Measurements from ENCODE around the gene DPEP2.
"Not testable (repeated sequence)": the region's sequence is repeated elsewhere in the genome, so short reads cannot be mapped to it uniquely, and the experiment has no call there.

The DPEP2 gene

GRCh38 chr16:67954421-67955196 lies 44.7 kb downstream of the DPEP2 start:
- DNase-seq (ENCODE audit: low spot score) = no peak

DNA sequence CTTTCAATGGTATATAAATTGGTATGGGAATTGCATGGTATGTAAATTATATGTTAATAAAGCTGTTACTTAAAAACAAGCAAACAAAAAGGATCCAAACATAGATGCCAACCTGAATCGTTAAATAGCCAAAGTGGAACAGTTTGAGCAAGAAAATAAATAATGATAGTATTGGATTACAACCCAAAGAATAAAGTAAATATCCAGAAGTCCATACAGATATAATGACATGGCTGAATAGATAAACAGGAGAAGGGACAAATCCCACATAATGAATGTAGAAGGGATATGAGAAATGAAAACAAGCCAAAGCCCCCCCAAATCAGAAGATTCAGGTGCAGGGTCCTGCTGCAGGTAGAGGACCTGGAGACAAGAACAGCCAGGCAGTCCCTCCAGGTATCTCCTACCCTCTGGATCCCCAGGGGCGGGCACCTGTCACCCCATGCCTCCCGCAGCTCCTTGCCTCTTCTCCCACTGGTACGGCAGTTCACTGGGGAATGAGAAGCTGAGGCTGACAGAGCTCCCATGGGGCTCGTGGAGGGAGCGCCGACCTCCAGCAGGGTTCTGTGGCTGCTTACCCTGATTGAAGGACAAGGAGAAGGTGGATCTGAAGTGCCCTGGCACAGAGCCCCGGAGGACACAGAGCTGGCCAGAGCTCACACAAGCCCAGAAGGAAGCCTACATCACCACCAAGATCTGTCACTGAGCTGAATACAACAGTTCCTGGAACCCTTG lies 45.5 kb downstream of the DPEP2 start:
- DNase-seq (ENCODE audit: low spot score) = no peak

DNA sequence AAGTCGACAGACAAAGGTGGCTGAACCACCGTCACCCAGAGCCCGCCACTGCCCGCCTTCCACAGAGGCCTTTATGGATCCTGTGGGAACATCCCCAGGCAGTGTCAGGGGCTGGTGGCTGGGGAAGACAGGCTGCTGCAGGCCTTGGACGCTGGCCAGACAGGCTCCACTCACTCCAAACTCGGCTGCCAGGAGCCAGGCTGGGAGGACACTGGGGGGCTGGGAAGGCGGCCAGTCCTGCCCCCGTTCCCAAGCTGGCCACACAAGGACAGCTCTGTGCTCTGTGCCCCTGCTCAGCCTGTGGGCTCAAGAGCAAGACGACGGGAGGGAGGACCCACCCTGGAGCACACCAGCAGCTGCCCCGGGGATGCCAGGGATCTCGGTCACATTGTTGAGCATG lies 47.8 kb downstream of the DPEP2 start:
- no peak for DNase-seq (ENCODE audit: low spot score)

- no peak for DNase-seq (ENCODE audit: low spot score)
These were observed 48.9 kb downstream of the DPEP2 start for GRCh38 chr16:67950335-67950843.

GRCh38 chr16:67949645-67950044 lies 49.6 kb downstream of the DPEP2 start:
- DNase-seq (ENCODE audit: low spot score) = no peak

GRCh38 chr16:67948015-67948414 lies 51.3 kb downstream of the DPEP2 start:
- DNase-seq (ENCODE audit: low spot score) = no peak

DNA sequence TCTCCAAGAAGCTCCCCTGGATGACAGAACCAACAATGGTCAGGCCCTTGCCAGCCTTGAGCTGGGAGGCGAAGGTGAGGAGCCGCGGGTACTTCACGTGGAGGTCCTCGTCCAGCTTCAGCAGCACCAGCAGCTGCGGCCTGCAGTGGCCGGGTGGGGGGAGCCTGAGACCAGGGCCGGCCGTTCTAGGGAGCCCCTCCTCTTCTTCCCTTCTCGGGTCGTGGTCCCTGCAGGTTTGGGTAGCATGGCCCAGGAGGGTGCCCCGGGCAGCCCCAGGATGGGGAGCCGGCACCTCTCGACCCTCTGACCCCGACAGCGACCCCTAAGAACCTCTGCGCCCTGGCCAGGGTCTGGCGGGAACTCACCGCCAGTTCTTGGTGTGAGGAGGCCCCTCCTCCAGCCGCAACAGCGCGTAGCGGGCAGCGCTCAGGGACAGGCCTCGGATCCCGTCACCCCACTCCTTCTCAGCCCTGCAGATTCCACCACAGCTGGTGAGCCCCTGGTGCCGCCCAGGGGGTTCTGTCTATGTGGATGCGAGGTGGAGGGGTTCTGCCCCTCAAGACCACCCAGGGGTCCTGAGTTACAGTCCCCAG lies 52.2 kb downstream of the DPEP2 start:
- DNase-seq (ENCODE audit: low spot score) = no peak

GRCh38 chr16:67946128-67946569 lies 53.1 kb downstream of the DPEP2 start:
- DNase-seq (ENCODE audit: low spot score) = no peak

DNA sequence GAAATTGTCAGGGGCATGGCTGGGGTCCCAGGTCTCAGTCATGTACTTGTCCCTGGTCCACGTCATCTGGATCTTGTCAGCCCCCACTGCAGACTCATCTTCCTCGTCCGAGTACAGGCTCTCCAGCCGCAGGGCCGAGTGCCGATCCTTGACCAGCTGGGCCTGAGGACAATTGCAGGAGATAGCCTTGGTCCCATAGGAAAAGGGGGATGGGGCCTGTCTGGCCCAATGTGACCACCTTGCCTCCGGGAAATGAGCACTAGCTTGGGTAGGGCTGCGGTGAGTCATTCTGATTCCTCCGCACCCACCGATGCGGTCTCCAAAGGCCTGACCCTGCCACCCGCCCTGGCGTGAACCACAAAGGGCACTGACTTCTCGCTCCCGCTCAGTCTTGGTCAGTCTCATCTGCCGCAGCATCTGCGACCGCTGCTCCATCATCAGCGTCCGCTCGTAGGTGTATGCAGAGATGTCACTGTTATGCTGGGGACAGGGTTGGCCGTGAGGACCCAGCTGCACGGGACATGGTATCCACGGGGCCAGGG lies 53.8 kb downstream of the DPEP2 start:
- DNase-seq (ENCODE audit: low spot score) = no peak

DNA sequence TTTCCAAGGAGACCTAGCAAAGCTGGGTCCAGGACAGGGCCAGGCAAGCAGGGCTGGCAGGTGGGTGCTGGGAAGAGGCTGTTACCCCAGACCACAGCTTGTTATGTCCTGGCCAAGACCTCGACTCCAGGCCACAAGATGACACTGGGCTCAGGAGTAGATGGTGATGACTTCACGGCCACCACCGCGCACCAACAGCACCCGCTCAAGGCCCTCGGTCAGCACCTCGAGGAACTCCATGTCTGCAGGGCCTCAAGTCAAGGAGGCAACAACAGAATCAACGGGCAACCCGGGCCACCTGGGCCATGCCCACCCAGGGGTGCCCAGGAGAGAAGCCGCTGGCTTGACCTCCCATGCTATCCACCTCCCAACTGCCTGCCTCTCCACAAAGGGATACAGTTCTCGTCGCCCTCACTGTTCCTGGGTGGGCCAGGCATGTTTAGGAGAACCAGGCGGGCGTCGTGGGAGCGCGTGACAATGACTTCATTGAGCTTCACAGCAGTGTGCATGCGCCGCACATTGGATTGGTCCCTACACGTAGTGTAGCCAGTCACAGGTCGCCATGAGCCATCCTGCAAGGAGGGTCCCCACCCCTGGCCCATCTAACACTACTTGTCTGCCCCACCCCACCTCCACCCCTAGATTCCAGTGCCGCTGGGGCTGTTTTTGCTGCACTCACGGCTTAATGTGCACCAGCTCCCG lies 54.4 kb downstream of the DPEP2 start:
- no peak for DNase-seq (ENCODE audit: low spot score)

GRCh38 chr16:67943619-67944504 lies 55.4 kb downstream of the DPEP2 start, which contains the start of gene LCAT:
TSS of gene LCAT (minus strand) at chr16:67944120. CDS start at chr16:67944101, 19 bp downstream.
- no peak for DNase-seq (ENCODE audit: low spot score)

DNA sequence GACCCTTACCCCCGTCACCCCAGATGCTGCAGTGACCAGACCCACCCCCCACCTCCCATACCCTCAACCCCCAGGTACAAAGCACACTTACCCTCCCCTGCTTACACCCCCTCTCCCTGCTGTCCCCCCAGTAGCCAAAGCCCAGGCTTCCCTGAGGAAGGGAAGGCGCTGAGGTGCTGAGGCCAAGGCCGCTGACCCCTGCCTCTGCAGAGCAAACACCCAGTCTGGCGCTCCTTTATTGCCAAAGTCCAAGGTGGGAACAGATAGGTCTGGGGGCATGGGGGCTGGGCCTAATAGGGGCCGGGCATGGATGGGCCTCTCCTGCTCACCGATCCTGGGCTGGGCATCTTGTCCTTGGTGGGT lies 56.0 kb downstream of the DPEP2 start:
- no peak for DNase-seq (ENCODE audit: low spot score)

DNA sequence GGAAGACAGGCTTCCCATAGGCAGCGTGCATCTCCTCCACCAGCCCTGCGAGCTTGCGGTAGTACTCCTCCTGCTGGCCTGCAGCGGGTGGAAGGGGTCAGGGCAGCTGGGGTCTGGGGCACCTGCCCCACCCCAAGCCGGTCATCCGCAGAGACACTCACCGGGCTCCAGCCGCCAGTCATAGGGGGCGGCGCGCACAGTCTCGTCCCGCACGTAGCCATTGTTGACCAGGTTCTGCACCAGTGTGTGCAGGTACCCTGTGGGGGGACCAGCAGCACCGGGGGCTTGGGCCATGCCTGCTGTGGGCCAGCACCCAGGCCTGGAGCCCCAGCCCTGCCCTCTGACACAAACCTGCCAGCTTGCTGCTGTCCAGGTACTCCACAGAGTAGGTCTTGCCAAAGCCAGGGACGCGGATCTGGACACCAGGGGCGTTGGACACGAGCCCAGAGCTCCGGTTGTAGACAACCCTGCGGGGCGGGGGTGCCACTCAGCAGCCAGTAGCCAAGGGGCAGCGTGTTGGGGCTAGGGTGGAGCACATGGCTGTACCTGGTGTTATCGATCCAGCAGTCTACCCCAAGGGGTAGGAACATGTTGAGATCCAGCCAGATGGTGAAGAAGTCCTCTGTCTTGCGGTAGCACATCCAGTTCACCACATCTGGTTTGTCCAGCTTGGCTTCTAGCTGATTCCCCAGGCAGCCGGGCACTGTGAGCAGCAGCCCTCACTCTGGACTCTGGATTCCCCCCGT lies 56.6 kb downstream of the DPEP2 start:
- no peak for DNase-seq (ENCODE audit: low spot score)

GRCh38 chr16:67942200-67942509 lies 57.1 kb downstream of the DPEP2 start:
- DNase-seq (ENCODE audit: low spot score) = peak; percentile 52

DNA sequence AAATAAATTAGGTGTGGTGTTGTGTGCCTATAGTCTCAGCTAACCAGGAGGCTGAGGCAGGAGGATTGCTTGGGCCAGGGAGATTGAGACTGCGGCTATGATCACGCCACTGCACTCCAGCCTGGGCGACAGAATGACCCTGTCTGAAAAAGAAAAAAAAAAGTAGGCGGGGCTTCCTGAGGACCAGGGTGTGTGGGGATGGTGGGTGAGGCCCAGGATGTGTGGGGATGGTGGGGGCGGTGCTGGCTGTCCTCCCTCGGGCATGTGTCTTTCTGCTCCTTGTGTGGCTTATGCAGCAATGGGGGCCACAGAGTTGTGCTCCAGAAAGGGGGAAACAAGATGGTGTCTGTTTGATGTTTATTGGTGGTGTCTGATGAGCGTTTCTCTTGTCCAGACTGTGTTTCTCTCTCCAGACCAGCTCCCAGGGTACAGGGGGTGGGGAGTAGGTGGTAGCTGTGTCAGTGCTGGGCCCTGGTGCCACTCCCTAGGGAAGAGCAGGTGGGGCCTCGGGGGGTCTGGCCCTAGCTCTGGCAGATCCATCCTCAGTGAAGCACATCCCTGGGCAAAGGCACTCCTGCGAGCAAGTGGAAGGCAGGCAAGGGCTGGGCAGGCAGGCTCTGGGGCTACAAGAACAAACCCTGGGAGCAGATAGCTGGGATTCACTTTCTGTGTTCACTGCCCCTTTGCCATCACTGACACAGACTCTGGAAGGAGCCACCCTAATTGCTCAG lies 57.6 kb downstream of the DPEP2 start:
- no peak for DNase-seq (ENCODE audit: low spot score)

DNA sequence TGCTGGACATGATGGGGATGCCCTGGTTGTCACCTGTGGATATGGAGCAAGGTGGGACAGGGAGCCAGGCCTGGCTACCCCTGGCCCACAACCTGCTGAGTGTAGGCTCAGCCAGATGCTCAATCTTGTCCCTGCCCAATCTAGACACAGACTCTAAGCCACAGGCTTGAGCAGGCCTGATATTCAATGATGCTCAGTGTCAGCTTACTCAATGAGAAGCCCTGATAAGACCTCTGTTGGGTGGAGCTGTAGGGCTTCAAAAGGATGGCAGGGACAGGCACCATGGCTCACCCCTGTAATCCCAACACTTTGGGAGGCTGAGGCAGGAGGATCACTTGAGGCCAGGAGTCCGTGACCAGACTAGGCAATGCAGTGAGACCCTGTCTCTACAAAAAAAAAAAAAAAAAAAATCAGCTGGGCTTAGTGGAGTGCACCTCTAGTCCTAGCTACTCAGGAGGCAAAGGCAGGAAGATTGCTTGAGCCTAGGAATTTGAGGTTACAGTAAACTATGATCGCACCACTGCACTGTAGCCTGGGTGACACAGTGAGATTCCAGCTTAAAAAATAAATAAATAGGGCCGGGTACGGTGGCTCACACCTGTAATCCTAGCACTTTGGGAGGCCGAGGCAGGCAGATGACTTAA lies 58.7 kb downstream of the DPEP2 start:
- DNase-seq (ENCODE audit: low spot score) = no peak

- no peak for DNase-seq (ENCODE audit: low spot score)
These were observed 59.5 kb downstream of the DPEP2 start for GRCh38 chr16:67939507-67940445.

- DNase-seq (ENCODE audit: low spot score) = not testable (repeated sequence)
These were observed 61.6 kb downstream of the DPEP2 start for GRCh38 chr16:67937713-67938112.
